Fibroblast of skin of left biceps (primary cell): ENCODE data around the gene METTL2B.

Experiments
- DNase-seq, 2 experiments: peaks; one replicate each; pipeline ENCODE4 v3.0.0-alpha.2; 2013; ENCODE audit warnings: low read depth in 2 of 2

METTL2B gene

GRCh38 chr7:128476402-128477335 is at the start of gene METTL2B:
Gene METTL2B, plus strand, starts transcription at chr7:128476748. Its CDS starts 18 bp downstream, at chr7:128476766.
- peak; percentile 64 to 68 for DNase-seq

- no peak for DNase-seq
Observed at GRCh38 chr7:128427289-128427891, 49.2 kb upstream of the METTL2B start.

- DNase-seq, result no peak
Observed at GRCh38 chr7:128430207-128430606, 46.3 kb upstream of the METTL2B start.

- no peak for DNase-seq
Observed at GRCh38 chr7:128431221-128431620, 45.3 kb upstream of the METTL2B start.

- no peak for DNase-seq
Observed at GRCh38 chr7:128431754-128432153, 44.8 kb upstream of the METTL2B start.

GRCh38 chr7:128434413-128435326 is 41.9 kb upstream of the METTL2B start:
- DNase-seq, result no peak

GRCh38 chr7:128435327-128435686 is 41.2 kb upstream of the METTL2B start:
- no peak for DNase-seq

GRCh38 chr7:128437426-128438332 is 38.9 kb upstream of the METTL2B start:
- DNase-seq, result no peak

GRCh38 chr7:128442356-128442755 is 34.2 kb upstream of the METTL2B start:
- DNase-seq, result no peak

- no peak for DNase-seq
Observed at GRCh38 chr7:128443831-128444600, 32.5 kb upstream of the METTL2B start.

GRCh38 chr7:128446306-128446705 is 30.2 kb upstream of the METTL2B start:
- no peak for DNase-seq

- no peak for DNase-seq
Observed at GRCh38 chr7:128447941-128448564, 28.5 kb upstream of the METTL2B start.

GRCh38 chr7:128448751-128449302 is 27.7 kb upstream of the METTL2B start:
- DNase-seq, result no peak

GRCh38 chr7:128450409-128450808 is 26.1 kb upstream of the METTL2B start:
- DNase-seq, result no peak

GRCh38 chr7:128450913-128451312 is 25.6 kb upstream of the METTL2B start:
- DNase-seq, result no peak

GRCh38 chr7:128452552-128452951 is 24.0 kb upstream of the METTL2B start:
- DNase-seq, result no peak

- DNase-seq, result peak; percentile 69 to 75
Observed at GRCh38 chr7:128453836-128454804, 22.4 kb upstream of the METTL2B start.
